PC-9 (cell line): ENCODE data around the gene CSNK2A1. TPM values are rescaled to one million over a fixed set of nuclear protein-coding genes. Genes with fewer than 3 reads are reported as not detected.
"Not testable (repeated sequence)": the region's sequence is repeated elsewhere in the genome, so short reads cannot be mapped to it uniquely, and the experiment has no call there.

ENCODE experiments used
- BruUV-seq: library from RNA; stranded (reverse); fragments of 400-500 nt; replicated peaks from 2 replicates; lab custom pipeline; 2021; lab: Mats Ljungman, UMichigan
- CTCF ChIA-PET: fragments of 300-600 bp; sonication (Branson Sonifier 250); formaldehyde crosslinking; loops from one replicate; lab custom pipeline; 2022; ENCODE audit warnings: antibody characterized with exemption; lab: Charles Lee
- POLR2A ChIA-PET: fragments of 300-600 bp; sonication (Branson Sonifier 250); formaldehyde crosslinking; loops from one replicate; lab custom pipeline; 2022; ENCODE audit warnings: antibody characterized with exemption; ENCODE audit not compliant: unreplicated experiment; lab: Charles Lee
- DNase-seq, 2 experiments: peaks; one replicate each; pipeline versions ENCODE4 v3.0.0 to v3.0.0-alpha.2; 2015 to 2022; ENCODE audit warnings: mixed read lengths in 1 of 2
- H2AFZ ChIP-seq: fragments of 200-600 bp; sonication (generic); 2 replicates; pipeline ENCODE4 v1.8.1; 2017; ENCODE audit warnings: antibody characterized with exemption
- H3F3A ChIP-seq: fragments of 200-600 bp; sonication (generic); 2 replicates; pipeline ENCODE4 v1.8.1; 2017; ENCODE audit warnings: antibody characterized with exemption, mild to moderate bottlenecking, low read depth; ENCODE audit not compliant: insufficient read depth
- H3K27ac ChIP-seq: fragments of 200-600 bp; sonication (generic); 2 replicates; pipeline ENCODE4 v1.6.1; 2016; ENCODE audit warnings: mixed run types
- H3K27me3 ChIP-seq: fragments of 200-600 bp; sonication (generic); 2 replicates; pipeline ENCODE4 v1.6.1; 2016; ENCODE audit warnings: low read depth, mixed run types; ENCODE audit not compliant: insufficient read depth
- H3K36me3 ChIP-seq: fragments of 200-600 bp; sonication (generic); 2 replicates; pipeline ENCODE4 v1.6.1; 2016; ENCODE audit warnings: low read depth, mixed run types
- H3K4me1 ChIP-seq: fragments of 200-600 bp; sonication (generic); replicated peaks from 2 replicates; pipeline ENCODE4 v1.6.1; 2016; ENCODE audit warnings: mixed run types; ENCODE audit not compliant: insufficient read depth
- H3K4me2 ChIP-seq: fragments of 200-600 bp; sonication (generic); 2 replicates; pipeline ENCODE4 v1.6.1; 2017; ENCODE audit warnings: mixed run types
- H3K4me3 ChIP-seq: fragments of 200-600 bp; sonication (generic); 2 replicates; pipeline ENCODE4 v1.6.1; 2016; ENCODE audit warnings: mixed run types
- H3K79me2 ChIP-seq: fragments of 200-600 bp; sonication (generic); 2 replicates; pipeline ENCODE4 v1.6.1; 2017; ENCODE audit warnings: low read depth, mixed run types
- H3K9me2 ChIP-seq: fragments of 200-600 bp; sonication (generic); 2 replicates; pipeline ENCODE4 v1.8.1; 2017; ENCODE audit warnings: mild to moderate bottlenecking; ENCODE audit not compliant: insufficient read depth
- H3K9me3 ChIP-seq: fragments of 200-600 bp; sonication (generic); 2 replicates; pipeline ENCODE4 v1.8.1; 2016; ENCODE audit warnings: low read depth; ENCODE audit not compliant: insufficient read depth
- H4K20me1 ChIP-seq: fragments of 200-600 bp; sonication (generic); 2 replicates; pipeline ENCODE4 v1.8.1; 2017; ENCODE audit not compliant: insufficient read depth
- CTCF ChIP-seq: fragments of 200-600 bp; sonication (generic); conservative IDR thresholded peaks from 2 replicates; pipeline ENCODE4 v1.6.1; 2017; ENCODE audit warnings: mixed run types, antibody characterized with exemption, mild to moderate bottlenecking, moderate library complexity
- EZH2 ChIP-seq: fragments of 200-600 bp; sonication (generic); IDR thresholded peaks from 2 replicates; pipeline ENCODE4 v1.8.0; 2017; ENCODE audit warnings: antibody characterized with exemption, low read depth
- intact Hi-C: fragments of 100-400 bp; cut with micrococcal nuclease; formaldehyde crosslinking; loops from one replicate; pipeline ENCODE4 v1.10.0; 2022; ENCODE audit not compliant: unreplicated experiment
- total RNA-seq: library from RNA; stranded (reverse); gene quantifications from 2 replicates; pipeline ENCODE4 v1.2.3, GENCODE V29; 2021

Gene CSNK2A1
- total RNA-seq, 1 experiment from 2014 or later: 222 TPM

DNA sequence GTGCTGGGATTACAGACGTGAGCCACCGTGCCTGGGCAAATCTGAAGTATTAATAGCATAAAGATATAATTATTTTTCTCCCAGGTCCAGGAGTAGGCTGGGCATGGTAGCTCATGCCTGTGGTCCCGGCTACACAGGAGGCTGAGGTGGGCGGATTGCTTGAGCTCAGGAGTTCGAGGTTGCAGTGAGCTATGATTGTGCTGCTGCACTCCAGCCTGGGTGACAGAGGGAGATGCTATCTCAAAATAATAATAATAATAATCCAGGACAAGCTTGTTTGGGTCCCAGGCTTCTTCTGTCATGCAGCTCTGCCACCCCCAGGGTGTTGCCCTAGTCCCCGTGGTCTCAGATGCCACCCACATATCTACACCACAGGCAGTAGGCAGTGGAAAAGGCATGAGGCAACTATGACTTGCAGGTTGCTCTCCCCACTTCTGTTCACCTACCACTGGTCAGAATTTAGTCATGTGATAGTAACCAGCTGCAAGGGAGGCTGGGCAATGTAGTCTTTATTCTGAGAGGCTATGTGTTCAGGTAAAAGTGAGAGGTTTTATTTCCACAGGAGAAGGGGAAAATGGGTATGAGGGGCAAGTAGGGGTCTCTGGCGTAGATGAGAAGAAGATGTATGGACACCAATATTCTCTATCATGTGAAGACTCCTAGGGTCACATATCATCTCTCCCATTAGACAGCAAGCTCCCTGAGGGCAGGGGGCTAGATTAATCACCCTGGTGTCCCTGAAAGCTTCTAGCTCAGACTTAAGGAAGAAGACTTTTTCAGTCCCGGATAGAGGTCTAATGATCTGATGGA, 40.8 kb upstream of the CSNK2A1 start:
- no peaks in the 10 kb centered on the region for H3F3A ChIP-seq
- H3K27me3 ChIP-seq: peaks cover 13% of the 10 kb centered on the region
- H3K4me1 ChIP-seq: no peaks in the 10 kb centered on the region
- no TSS peak for BruUV-seq
- no peak overlapping the region for H3K27ac ChIP-seq
- ChIA-PET CTCF (no interaction called here), POLR2A (interaction anchor here (0.6 kb wide), 1 partner anchor 33 kb away, joined by 4 read pairs; no protein-coding TSS in a partner anchor)
- no peak overlapping the region for H3K4me3 ChIP-seq
- H3K9me2 ChIP-seq: no peaks in the 10 kb centered on the region
- H2AFZ ChIP-seq: no peak overlapping the region
- DNase-seq: no peak
- TF ChIP-seq CTCF: no peak
- H3K36me3 ChIP-seq: no peaks in the 10 kb centered on the region
- H3K79me2 ChIP-seq: no peaks in the 10 kb centered on the region
- H3K4me2 ChIP-seq: no peak overlapping the region
- no peaks in the 10 kb centered on the region for H4K20me1 ChIP-seq
- H3K9me3 ChIP-seq: no peaks in the 10 kb centered on the region
- intact Hi-C loops: no loop called here

DNA sequence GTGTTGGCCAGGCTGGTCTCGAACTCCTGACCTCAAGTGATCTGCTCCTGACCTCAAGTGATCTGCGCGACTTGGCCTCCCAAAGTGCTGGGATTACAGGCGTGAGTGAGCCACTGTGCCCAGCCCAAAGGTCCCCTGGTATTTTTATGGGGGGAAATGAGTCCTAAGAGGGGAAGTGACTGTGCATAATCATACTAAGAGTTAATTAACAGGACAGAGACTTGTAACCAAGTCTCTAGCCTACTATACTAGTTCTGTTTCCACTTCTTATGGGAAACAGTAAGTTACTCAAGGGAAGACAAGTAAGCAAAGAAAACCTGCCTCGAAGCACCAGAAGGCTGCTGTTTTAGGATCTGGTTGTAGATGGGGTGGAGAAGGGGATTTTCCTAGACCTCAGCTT, 38.6 kb upstream of the CSNK2A1 start:
- H3K79me2 ChIP-seq: no peaks in the 10 kb centered on the region
- BruUV-seq: no TSS peak
- no peak overlapping the region for H3K4me3 ChIP-seq
- POLR2A ChIA-PET: no interaction called here
- no peak overlapping the region for H2AFZ ChIP-seq
- no peak overlapping the region for H3K4me2 ChIP-seq
- H3K27me3 ChIP-seq: peaks cover 13% of the 10 kb centered on the region
- no peaks in the 10 kb centered on the region for H3K36me3 ChIP-seq
- H3K4me1 ChIP-seq: no peaks in the 10 kb centered on the region
- no peaks in the 10 kb centered on the region for H3F3A ChIP-seq
- no peaks in the 10 kb centered on the region for H3K9me3 ChIP-seq
- H3K9me2 ChIP-seq: no peaks in the 10 kb centered on the region
- H3K27ac ChIP-seq: no peak overlapping the region
- CTCF ChIA-PET: no interaction called here
- H4K20me1 ChIP-seq: no peaks in the 10 kb centered on the region
- intact Hi-C loops: no loop called here
- TF ChIP-seq EZH2 (no peak), CTCF (no peak)
- DNase-seq: no peak

GRCh38 chr20:578940-579690, 35.5 kb upstream of the CSNK2A1 start:
- H3K27ac ChIP-seq, POLR2A ChIA-PET, H3K9me3 ChIP-seq, intact Hi-C loops, H3K4me1 ChIP-seq, BruUV-seq, H3K79me2 ChIP-seq, H4K20me1 ChIP-seq, CTCF ChIA-PET, DNase-seq, H3K36me3 ChIP-seq, H3F3A ChIP-seq, H2AFZ ChIP-seq, H3K9me2 ChIP-seq, H3K4me2 ChIP-seq, H3K4me3 ChIP-seq: not testable (repeated sequence)
- peaks cover 13% of the 10 kb centered on the region for H3K27me3 ChIP-seq
